GM19468 (cell line): Measurements from ENCODE around the gene ABHD17C.

ENCODE experiments used
- ATAC-seq: cut with Tn5 transposase; IDR thresholded peaks from one replicate; pipeline ENCODE4 v1.9.1; 2021; ENCODE audit warnings: mild to moderate bottlenecking, moderate library complexity, moderate number of reproducible peaks; ENCODE audit not compliant: unreplicated experiment; ENCODE audit errors: extremely low read depth

The ABHD17C gene

GRCh38 chr15:80779658-80780415 lies 84.7 kb downstream of the ABHD17C start:
- no peak for ATAC-seq

GRCh38 chr15:80780416-80781221 lies 85.5 kb downstream of the ABHD17C start:
- no peak for ATAC-seq

- ATAC-seq = no peak
These were observed 88.2 kb downstream of the ABHD17C start for GRCh38 chr15:80783260-80783659.

- no peak for ATAC-seq
These were observed 90.2 kb downstream of the ABHD17C start for GRCh38 chr15:80785335-80785734.

- ATAC-seq = no peak
These were observed 90.8 kb downstream of the ABHD17C start for GRCh38 chr15:80785811-80786354.

GRCh38 chr15:80787316-80787715 lies 92.2 kb downstream of the ABHD17C start:
- ATAC-seq = no peak

GRCh38 chr15:80788536-80788935 lies 93.4 kb downstream of the ABHD17C start:
- ATAC-seq = no peak

GRCh38 chr15:80789296-80789695 lies 94.2 kb downstream of the ABHD17C start:
- no peak for ATAC-seq

GRCh38 chr15:80789796-80790195 lies 94.7 kb downstream of the ABHD17C start:
- no peak for ATAC-seq

GRCh38 chr15:80790236-80790635 lies 95.1 kb downstream of the ABHD17C start:
- no peak for ATAC-seq

GRCh38 chr15:80791004-80791403 lies 95.9 kb downstream of the ABHD17C start:
- no peak for ATAC-seq

GRCh38 chr15:80796407-80796806 lies 101.3 kb downstream of the ABHD17C start:
- no peak for ATAC-seq

- ATAC-seq = no peak
These were observed 103.8 kb downstream of the ABHD17C start for GRCh38 chr15:80798911-80799310.

GRCh38 chr15:80800067-80800466 lies 105.0 kb downstream of the ABHD17C start:
- no peak for ATAC-seq

- no peak for ATAC-seq
These were observed 107.0 kb downstream of the ABHD17C start for GRCh38 chr15:80801891-80802680.

GRCh38 chr15:80803580-80804525 lies 108.7 kb downstream of the ABHD17C start:
- no peak for ATAC-seq

- ATAC-seq = no peak
These were observed 109.9 kb downstream of the ABHD17C start for GRCh38 chr15:80804970-80805495.
